GM12878 (cell line): ENCODE measurements around the gene OPRL1. TPM values are rescaled to one million over a fixed set of nuclear protein-coding genes. Genes with fewer than 3 reads are reported as not detected.

Experiments used
- ATAC-seq: fragments of 200-7000 bp; cut with Tn5 transposase; 3 replicates; pipeline ENCODE4 v1.9.1; 2020; ENCODE audit warnings: mild to moderate bottlenecking, moderate library complexity
- BruUV-seq: library from RNA; stranded (reverse); fragments of 400-500 nt; replicated peaks from 2 replicates; lab custom pipeline; 2021; lab: Mats Ljungman, UMichigan
- CTCF ChIA-PET: fragments of 300-600 bp; sonication (Branson Sonifier 250); formaldehyde crosslinking; extraction: SDS; loops from one replicate; lab custom pipeline; 2021; ENCODE audit warnings: inconsistent platforms; lab: Yijun Ruan, JAX
- POLR2A ChIA-PET: fragments of 350-600 bp; formaldehyde crosslinking; extraction: SDS; loops from one replicate; lab custom pipeline; 2021; ENCODE audit warnings: inconsistent platforms; lab: Charles Lee
- RAD21 ChIA-PET: fragments of 300-600 bp; sonication (Branson Sonifier 250); formaldehyde crosslinking; loops from one replicate; lab custom pipeline; 2023; ENCODE audit warnings: antibody characterized with exemption; ENCODE audit not compliant: unreplicated experiment; lab: Charles Lee
- SMC1A ChIA-PET: fragments of 300-600 bp; sonication (Branson Sonifier 250); formaldehyde crosslinking; loops from one replicate; lab custom pipeline; 2023; ENCODE audit not compliant: unreplicated experiment, uncharacterized antibody; lab: Charles Lee
- DNase-seq: peaks from one replicate; pipeline ENCODE4 v3.0.0-alpha.2; 2011; ENCODE audit warnings: low read depth, low spot score
- FAIRE-seq: peaks from 3 replicates; lab custom pipeline; 2011; peaks lifted over from hg19 to GRCh38; lab: Jason Lieb, UNC
- H2AFZ ChIP-seq: 2 replicates; pipeline ENCODE4 v1.6.0; 2011; ENCODE audit warnings: low read depth, low read length, control low read depth; ENCODE audit not compliant: control insufficient read depth
- H3K27ac ChIP-seq: 2 replicates; pipeline ENCODE4 v1.5.1; 2011; ENCODE audit warnings: control low read depth; ENCODE audit not compliant: control insufficient read depth, insufficient read depth
- H3K27me3 ChIP-seq, 2 experiments: replicated peaks in 1 of 2; 2 replicates each; pipeline versions ENCODE4 v1.6.0 to v1.6.1; 2011; ENCODE audit warnings: low read length in 1 of 2; ENCODE audit not compliant: control insufficient read depth in 2 of 2, insufficient read depth in 2 of 2
- H3K36me3 ChIP-seq, 2 experiments: 2 replicates each; pipeline ENCODE4 v1.5.1; 2011; ENCODE audit warnings: low read length in 1 of 2; ENCODE audit not compliant: control insufficient read depth in 2 of 2, insufficient read depth in 2 of 2
- H3K4me1 ChIP-seq: 2 replicates; pipeline ENCODE4 v1.6.1; 2011; ENCODE audit warnings: mild to moderate bottlenecking, low read length, moderate library complexity, mixed read lengths; ENCODE audit not compliant: control insufficient read depth, insufficient read depth
- H3K4me2 ChIP-seq: 2 replicates; pipeline ENCODE4 v1.6.0; 2011; ENCODE audit warnings: control low read depth; ENCODE audit not compliant: control insufficient read depth, insufficient read depth
- H3K4me3 ChIP-seq: fragments of 200-600 bp; sonication (generic); 2 replicates; pipeline ENCODE4 v1.5.1; 2016
- H3K79me2 ChIP-seq: 2 replicates; pipeline ENCODE4 v1.6.0; 2011; ENCODE audit warnings: low read length; ENCODE audit not compliant: control insufficient read depth, insufficient read depth
- H3K9ac ChIP-seq: 2 replicates; pipeline ENCODE4 v1.8.0; 2011; ENCODE audit warnings: low read length, control low read depth, mixed read lengths; ENCODE audit not compliant: control insufficient read depth, insufficient read depth
- H3K9me3 ChIP-seq: replicated peaks from 3 replicates; pipeline ENCODE4 v1.5.1; 2011; ENCODE audit warnings: mild to moderate bottlenecking, low read length; ENCODE audit not compliant: control insufficient read depth, insufficient read depth
- H4K20me1 ChIP-seq: 2 replicates; pipeline ENCODE4 v1.6.0; 2011; ENCODE audit not compliant: control insufficient read depth, insufficient read depth
- ATF7 ChIP-seq: fragments of 450-650 bp; IDR thresholded peaks from 2 replicates; pipeline ENCODE4 v1.6.1; 2016; ENCODE audit warnings: low read depth, mild to moderate bottlenecking
- CREB1 ChIP-seq: IDR thresholded peaks from 2 replicates; pipeline ENCODE4 v1.6.1; 2012; ENCODE audit warnings: low read depth, mild to moderate bottlenecking, inconsistent platforms
- MEF2B ChIP-seq: fragments of 450-650 bp; IDR thresholded peaks from 2 replicates; pipeline ENCODE4 v1.6.1; 2018; ENCODE audit warnings: mild to moderate bottlenecking, moderate library complexity; ENCODE audit not compliant: partially characterized antibody, poor library complexity, severe bottlenecking
- PAX8 ChIP-seq: fragments of 450-650 bp; IDR thresholded peaks from 2 replicates; pipeline ENCODE4 v1.6.1; 2017; ENCODE audit warnings: mild to moderate bottlenecking, moderate library complexity
- PBX3 ChIP-seq: IDR thresholded peaks from 2 replicates; pipeline ENCODE4 v1.6.1; 2011; ENCODE audit warnings: mild to moderate bottlenecking, low read depth, low read length, moderate library complexity; ENCODE audit not compliant: insufficient replicate concordance
- POLR2A ChIP-seq: IDR thresholded peaks from 2 replicates; pipeline ENCODE4 v1.6.1; 2011; ENCODE audit warnings: low read depth, mild to moderate bottlenecking, low read length
- RAD51 ChIP-seq: fragments of 450-650 bp; IDR thresholded peaks from 2 replicates; pipeline ENCODE4 v1.6.1; 2016; ENCODE audit warnings: moderate library complexity, mild to moderate bottlenecking, inconsistent platforms
- WGBS: methylation state at CpG from one replicate; pipeline ENCODE4 v1.1.6; 2016; ENCODE audit warnings: low lambda C conversion rate; ENCODE audit not compliant: insufficient replicate concordance, insufficient coverage; ENCODE audit errors: missing lambda C conversion rate; 5-methylcytosine and 5-hydroxymethylcytosine counted together
- in situ Hi-C: fragments of 300-500 bp; cut with MboI; formaldehyde crosslinking; loops from 9 replicates; pipeline ENCODE4 v1.14.3; 2018; ENCODE audit warnings: mixed read lengths
- intact Hi-C: fragments of 100-400 bp; cut with micrococcal nuclease; formaldehyde crosslinking; loops from one replicate; pipeline ENCODE4 v1.14.2; 2022; ENCODE audit not compliant: unreplicated experiment
- polyA plus RNA-seq, 11 experiments: library from polyadenylated mRNA; depleted of rRNA in 4 of 11; unstranded in 6 of 11; stranded (reverse) in 5 of 11; fragments of >200 nt; fragmentation: Nextera tagmentation in 4 of 11; fragmentation: Illumina TruSeq in 1 of 11; extraction: Ambion mirVana in 4 of 11; extraction: Trizol in 1 of 11; gene quantifications; 1 replicate in 1 of 11; 2 replicates in 10 of 11; pipeline versions ENCODE4 v1.2.1 to v1.2.3, GENCODE V29; 2011 to 2016; ENCODE audit warnings: inconsistent platforms in 2 of 11, missing spikeins in 2 of 11, low read depth in 1 of 11
- total RNA-seq, 4 experiments: library from RNA; depleted of rRNA in 3 of 4; stranded (reverse); fragments of >200 nt in 3 of 4; fragmentation: Illumina TruSeq in 1 of 4; extraction: Trizol in 1 of 4; gene quantifications; 2 replicates each; pipeline versions ENCODE4 v1.2.1 to v1.2.3, GENCODE V29; 2013 to 2021

The OPRL1 gene
- total and polyA plus RNA-seq, 10 of the 15 experiments (the other 5 are each of a cell fraction or from before 2014, with no cell fraction given): 0.04 to 0.41 (median 0.24) TPM; not detected in 1

GRCh38 chr20:64129146-64129782 is 49.4 kb downstream of the OPRL1 start:
- Histone ChIP-seq H3K27ac (no peak overlapping the region), H3K4me1 (no peaks in the 10 kb centered on the region), H4K20me1 (no peaks in the 10 kb centered on the region), H2AFZ (no peak overlapping the region), H3K4me3 (no peak overlapping the region), H3K36me3 (no peaks in the 10 kb centered on the region), H3K9me3 (no peaks in the 10 kb centered on the region), H3K9ac (no peak overlapping the region), H3K4me2 (no peak overlapping the region), H3K27me3 (no peaks in the 10 kb centered on the region; a peak in 1 of 4 replicates), H3K79me2 (no peaks in the 10 kb centered on the region)
- POLR2A ChIA-PET: no interaction called here
- WGBS: 36% methylated on average over 11 of the region's 11 CpGs
- no TSS peak for BruUV-seq
- FAIRE-seq (no peak), DNase-seq (no peak), ATAC-seq (no peak)
- in situ Hi-C loops (no loop called here), intact Hi-C loops (no loop called here)
- TF ChIP-seq MEF2B (no peak), RAD51 (no peak), POLR2A (no peak), CREB1 (no peak), PAX8 (no peak), PBX3 (no peak), ATF7 (no peak)
- RAD21 ChIA-PET: interaction anchor here (0.7 kb wide), 1 partner anchor 46 kb away, joined by 5 read pairs; no protein-coding TSS in a partner anchor
- CTCF ChIA-PET: no interaction called here
- SMC1A ChIA-PET: no interaction called here
